ENCODE measurements around the gene STX12.
A peak's percentile ranks its signal among the peaks of the same experiment; 100 is the strongest.
"Not testable (repeated sequence)": the region's sequence is repeated elsewhere in the genome, so short reads cannot be mapped to it uniquely, and the experiment has no call there.

The STX12 gene

DNA sequence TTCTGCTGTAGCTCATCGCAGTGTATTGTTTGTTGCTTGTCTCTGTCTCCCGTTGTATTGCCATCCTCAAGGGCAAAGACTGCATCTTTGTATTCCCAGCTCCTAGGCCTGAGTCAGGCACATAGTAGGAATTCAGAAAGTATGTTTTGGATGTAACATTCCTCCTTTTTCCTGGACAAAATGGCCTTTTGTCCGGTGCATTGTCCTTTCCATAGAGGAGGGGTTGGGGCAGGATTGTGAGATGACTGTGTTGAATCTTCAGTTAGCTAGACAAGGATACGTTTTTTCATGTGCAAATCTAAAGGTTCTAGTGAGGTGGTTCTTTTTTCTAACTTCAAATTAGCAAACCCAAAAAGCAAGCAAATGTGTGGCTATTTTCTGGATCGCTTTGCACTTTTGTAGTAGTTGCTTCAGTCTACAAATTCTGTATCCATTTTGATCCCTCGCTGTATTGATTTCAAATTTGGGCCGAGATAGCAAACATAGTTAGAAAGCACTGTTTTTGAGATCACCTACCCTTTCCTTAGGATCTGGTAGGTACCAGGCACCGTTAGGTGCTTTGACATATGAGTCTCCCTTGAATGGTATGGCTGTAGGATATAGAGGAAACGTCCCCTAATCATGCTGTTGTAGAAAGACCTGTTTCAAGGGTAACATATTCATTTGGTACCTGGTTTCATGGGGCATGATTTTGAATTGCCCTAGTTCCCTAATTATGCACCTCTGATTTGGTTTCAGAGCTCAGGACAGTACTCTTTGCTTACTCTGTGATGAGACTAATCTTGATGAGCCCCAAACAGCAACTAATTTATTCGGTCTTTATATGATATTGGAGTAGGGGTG lies 58.8 kb downstream of the STX12 start:
- DNase-seq, result no peak

DNA sequence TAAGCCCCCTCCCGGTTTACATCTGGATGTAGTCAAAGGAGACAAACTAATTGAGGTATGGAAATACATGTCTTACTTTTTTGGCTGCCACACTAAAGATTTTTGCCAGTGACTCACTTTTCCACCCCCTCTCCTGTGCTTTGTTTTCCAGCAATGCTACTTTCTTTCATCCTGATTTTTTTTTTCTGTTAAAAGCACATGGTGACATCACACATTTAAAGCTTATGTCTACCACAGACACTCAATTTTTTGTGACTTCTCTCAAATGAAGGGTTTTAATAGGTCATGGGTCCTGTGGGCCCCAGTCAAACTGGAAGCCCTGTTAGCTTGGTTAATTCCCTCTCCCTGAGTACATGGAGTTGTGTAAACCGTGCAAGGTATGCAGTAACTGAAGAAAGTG lies 59.7 kb downstream of the STX12 start:
- peak; percentile 67 for DNase-seq

DNA sequence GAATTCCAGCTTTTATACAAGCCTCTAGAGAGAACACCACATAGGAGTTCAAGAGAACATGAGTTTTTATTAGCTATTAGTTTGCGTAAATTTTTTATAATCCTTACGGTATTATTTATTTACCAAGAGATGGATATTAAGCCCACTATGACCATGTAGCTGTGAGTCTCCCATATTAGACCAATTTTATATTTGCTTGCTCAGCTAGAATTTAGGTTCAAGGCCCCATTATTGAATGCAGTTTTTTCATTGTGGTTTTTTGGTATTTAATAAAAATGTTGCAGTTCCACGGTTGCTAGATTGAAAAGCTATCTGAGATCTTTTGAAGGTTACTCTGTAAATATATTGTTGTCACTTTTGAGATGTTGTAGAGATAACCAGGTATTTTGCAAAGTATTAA lies 60.5 kb downstream of the STX12 start:
- no peak for DNase-seq

DNA sequence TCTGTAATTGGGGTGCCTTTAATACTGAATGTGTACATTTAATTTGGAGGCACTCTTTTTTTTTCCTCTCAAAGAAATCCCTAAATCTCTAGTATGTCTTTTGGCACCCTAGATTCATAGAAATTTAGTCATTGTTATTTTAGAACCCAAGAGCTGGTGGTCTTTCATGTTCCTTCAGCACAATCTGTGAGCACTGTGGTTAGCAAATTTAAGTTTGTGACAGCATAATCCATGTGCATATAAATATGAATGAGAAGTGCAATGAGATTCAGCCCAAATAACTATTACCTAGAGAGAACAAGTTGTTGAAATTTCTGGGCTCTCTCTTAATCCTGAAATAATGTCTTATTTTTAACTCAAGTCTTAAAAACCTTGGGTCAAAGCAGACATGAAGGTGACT lies 62.0 kb downstream of the STX12 start:
- DNase-seq, result no peak

DNA sequence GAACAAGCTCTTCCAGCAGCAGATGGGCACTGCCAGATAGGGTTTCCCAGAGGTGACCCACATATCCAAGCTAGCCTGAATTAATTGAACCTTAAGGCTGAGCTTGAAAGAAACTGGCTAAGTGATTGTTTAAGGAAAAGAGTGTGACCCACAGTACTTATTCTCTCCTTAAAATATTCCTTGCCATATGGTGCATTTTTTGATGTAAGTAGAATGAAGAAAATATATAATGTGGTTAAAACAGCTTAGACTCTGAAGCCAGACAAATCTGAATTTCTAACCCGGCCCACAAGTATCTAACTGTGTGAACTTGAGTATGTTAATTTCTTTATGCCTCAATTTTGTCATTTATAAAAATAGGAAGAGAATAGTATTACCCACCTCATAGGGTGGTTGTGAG lies 62.5 kb downstream of the STX12 start:
- no peak for DNase-seq

DNA sequence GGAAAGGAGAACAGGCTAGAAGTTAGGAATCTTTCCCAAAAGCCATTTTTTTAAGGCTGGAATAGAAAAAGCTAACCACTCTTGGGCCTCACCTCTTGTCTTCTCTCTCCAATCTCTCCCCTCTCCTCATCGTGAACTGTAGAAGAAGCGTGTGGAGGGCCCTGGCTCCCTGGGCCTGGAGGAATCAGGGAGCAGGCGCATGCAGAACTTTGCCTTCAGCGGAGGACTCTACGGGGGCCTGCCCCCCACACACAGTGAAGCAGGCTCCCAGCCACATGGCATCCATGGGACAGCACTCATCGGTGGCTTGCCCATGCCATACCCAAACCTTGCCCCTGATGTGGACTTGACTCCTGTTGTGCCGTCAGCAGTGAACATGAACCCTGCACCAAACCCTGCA lies 76.9 kb downstream of the STX12 start:
- DNase-seq, result no peak

DNA sequence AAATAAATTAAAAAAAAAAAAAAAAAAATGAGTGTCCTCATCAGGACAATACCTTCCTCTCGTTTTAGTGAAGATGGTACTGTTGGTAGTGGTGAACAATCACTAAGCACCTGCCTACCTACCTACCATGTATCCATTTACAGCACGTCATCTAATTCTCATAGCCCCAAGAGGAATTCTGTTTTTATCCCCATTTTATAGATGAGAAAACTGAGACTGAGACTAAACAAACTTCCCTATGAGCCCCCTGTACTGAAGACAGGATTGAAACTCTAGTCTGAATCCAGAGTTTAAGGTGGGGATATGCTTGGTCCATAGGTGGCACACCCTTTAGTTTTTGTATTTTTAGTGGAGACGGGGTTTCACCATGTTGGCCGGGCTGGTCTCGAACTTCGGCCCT lies 82.1 kb downstream of the STX12 start:
- DNase-seq, result no peak

DNA sequence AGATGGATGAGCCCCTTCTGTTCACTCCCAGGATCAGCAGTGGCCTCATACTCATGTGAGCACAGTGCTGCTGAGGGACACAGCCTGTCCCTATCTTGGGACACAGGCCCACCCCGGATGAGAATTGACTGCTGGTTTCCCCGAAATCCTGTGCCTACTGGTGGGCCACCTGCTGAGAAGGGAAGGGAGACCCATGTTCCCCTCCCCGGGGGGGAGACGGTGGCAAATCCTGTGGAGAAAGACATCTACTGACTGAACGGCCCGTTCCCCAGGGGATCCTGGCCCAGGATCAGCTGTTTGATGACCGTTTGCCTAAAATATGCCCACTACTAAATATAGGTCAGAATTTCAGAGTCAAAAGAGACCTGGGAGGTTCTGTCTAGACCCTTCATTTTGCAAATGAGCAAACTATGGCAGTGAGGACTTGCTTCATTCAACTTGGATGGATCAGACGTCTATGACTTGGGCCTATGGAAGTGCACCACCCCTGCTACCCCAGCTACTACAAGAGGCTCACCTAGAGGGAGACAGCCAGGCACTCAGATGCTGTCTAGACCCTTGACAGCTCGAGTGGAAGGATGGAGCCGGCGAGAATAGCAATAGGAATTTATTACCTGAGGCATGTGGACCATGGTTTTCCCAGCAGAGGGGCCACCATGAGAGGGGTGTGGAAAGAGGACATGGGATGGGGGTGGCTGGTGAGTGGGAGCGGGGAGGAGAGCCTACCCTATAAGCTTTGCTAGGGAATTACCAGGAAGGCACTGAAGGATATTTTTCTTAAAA lies 83.7 kb downstream of the STX12 start:
- no peak for DNase-seq

DNA sequence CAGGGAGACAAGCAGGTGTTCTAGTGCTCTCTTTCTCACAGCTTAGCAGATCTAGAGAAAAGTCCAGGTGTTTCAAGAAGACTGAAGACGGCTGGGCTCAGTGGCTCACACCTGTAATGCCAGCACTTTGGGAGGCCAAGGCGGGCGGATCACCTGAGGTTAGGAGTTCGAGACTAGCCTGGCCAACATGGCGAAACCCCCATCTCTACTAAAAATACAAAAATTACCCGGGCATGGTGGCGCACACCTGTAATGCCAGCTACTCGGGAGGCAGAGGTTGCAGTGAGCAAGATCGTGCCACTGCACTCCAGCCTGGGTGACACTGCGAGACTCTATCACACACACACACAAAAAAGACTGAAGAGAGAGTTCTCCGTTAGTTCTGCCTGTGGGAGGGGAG lies 84.5 kb downstream of the STX12 start:
- not testable (repeated sequence) for DNase-seq

DNA sequence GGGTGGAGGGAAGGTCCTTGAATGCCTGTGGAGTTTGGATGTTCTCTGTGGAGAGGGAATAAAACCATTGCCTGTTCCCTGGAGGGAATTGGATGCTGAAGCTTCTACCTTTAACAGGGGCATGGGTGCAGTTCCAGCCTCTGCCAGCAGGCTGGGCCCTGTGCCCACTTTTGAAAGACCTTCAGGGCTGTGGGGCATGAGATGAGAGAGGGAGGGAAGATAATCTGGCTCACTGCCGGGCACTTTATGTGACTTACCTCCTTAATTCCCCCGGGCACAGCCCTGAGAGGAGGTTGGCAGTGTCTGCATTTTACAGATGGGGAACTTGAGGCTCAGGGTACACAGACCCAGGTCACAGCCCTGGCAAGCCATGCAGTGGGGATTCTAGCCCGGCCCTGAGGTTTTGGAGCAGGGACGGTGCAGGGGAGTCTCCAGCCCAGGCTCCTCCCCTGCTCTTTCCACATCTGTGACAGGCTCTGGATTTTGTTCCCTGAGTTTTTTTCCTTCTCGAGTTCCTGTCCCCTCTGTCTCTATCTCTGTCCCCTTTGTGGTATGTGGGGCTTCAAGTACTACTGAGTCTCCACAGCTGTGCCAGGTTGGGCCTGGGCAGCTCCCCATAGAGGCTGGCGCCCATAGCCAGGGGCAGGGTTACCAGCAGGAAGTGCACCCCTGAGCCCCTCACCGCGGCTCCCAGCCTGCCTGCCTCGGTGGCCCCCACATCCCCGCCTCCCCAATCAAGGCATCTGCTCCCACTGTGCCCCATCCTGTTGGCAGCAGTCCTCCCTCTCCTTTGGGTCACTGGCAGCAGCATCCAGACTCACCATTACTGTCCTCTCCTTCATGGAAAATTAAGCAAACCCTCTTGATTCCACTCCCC lies 85.3 kb downstream of the STX12 start:
- peak; percentile 81 for DNase-seq

DNA sequence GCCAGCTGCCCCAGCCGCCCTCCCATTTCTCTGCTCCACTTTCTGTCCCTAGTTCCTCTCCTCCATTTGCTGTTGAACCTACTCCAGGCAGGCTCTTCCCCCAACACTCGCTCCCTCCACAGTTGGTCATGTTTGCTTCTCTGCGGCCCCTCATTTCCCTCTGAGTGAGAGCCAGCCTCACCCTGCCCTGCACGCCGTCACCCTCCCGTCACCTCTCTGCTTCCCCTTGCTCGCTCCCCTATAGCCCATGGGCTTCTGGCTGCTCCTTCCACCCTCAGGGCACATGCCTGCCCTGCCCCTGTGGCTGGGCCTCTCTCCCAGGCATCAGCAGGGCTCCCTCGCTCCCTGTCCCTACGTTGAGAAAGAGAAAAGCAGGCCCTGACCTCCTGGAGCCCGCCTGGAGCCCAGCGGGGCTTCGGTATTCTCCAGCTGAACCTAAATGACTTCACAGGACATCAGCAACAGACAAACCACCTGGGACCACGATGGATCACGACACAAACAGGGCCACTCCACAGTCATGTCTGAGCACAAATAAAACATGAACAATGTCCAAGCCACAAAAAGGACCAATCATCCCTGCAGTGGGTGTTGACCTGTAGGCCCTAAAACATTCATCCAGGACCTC lies 86.0 kb downstream of the STX12 start:
- DNase-seq, result no peak

DNA sequence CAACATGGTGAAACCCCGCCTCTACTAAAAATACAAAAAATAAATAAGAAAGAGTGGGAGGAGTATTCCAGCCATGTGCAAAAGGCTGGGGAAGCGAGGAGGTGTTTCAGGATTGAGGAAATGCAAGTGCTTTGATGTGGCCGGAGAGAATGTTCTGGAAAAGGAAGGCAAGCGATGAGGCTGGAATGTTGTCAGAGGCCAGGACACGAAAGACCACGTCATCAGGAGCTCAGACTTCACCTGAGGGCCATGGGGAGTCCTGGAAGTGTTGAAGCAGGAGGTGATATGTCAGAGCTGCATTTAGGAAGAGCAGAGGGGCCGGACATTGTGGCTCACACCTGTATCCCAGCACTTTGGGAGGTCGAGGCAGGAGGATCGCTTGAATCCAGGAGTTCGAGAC lies 88.4 kb downstream of the STX12 start:
- no peak for DNase-seq

DNA sequence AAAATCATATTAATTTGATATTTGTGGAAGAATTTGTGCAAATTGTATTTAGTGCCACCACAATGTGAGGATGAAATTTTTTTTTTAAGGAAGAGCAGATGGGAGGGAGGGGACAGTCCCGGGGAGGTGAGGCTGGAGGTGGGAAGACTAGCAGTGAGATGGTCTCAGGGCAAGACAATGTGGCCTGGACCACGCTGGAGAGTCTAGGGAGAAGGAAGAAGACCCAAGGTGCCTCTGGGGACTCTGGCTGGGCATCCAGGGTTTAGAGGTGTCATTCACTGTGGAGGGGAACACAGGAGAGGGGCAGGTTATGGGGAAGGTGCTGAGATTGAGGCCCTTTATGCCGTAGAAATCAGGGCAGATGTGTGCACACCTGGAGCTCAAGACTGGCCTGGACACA lies 89.0 kb downstream of the STX12 start:
- no peak for DNase-seq

DNA sequence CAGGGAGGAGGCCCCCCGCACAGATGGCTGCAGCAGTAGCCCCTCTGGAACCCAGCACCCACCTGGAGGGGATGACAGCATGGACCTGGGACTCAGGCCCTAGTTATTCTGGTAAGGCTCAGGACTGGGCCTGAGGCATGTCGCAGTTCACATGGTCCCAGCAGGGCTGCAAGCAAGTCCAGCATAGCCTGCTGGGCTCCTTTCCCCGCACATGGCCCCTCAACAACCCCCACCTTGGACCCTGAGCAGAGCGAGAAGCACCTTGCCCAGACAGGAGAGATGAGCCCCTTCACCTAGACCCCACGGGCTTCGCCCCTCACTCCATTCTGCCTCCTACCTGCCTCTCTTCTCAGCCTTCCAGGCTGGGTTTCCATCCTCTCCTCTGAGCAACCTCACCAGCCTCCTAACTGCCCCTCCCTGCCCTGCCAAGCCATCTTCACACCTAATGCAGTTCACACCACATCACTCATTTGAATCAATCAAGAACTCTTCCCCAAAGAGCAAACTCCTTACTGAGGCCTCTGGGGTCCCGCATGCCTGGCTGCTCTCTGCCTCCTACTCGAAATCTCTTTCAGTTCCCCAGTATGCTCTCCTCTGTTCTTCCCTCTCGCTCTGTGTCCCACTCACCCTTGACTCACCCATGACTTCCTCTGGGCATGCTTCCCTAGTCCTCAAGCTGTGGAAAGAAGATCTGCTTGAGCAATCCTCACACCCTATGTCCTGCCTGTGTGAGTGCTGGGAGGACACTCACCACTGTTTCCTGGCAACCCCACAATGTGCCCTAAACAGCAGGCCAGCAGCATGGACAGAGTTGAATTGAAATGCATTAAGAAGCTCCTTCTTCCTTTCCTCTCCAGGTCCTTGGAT lies 89.9 kb downstream of the STX12 start:
- peak; percentile 91 for DNase-seq

DNA sequence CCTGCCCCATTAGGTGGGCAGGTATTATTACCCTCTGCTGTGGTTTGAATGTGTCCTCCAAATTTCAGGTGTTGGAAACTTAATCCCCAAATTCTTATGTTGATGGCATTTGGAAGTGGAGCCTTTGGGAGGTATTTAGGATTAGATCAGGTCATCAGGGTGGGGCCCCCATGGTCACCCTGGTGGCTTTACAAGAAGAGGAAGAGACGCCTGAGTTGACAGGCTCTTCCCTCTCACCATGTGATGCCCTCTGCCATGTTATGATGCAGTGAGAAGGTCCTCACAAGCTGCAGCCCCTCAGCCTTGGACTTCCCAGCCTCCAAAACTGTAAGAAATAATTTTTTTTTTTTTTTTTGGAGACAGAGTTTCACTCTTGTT lies 90.5 kb downstream of the STX12 start:
- no peak for DNase-seq

DNA sequence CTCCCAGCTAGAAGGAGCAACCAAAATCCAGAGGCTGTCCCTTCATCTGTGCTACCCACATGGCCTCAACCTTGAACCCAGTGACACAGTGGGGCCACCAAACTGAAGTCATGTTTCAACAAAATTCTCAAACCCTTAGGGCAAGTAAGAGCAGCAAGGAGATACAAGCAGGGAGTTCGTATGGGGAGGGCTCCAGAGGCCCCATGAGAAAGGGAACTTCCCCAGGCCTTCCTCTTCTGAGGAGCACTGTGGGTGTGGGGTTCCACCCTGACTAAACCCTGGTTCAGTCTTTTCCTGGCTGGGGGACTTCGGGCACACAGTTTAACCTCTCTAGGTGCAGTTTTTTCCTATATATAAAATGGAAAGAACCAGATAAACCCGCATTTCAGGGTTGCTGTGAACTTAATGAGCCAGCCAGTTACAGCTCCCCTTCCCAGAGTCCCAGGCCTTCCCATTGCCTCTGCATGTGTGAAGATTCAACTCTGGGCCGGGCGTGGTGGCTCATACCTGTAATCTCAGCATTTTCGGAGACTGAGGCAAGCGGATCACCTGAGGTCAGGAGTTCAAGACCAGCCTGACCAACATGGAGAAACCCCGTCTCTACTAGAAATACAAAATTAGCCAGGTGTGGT lies 91.4 kb downstream of the STX12 start:
- no peak for DNase-seq

DNA sequence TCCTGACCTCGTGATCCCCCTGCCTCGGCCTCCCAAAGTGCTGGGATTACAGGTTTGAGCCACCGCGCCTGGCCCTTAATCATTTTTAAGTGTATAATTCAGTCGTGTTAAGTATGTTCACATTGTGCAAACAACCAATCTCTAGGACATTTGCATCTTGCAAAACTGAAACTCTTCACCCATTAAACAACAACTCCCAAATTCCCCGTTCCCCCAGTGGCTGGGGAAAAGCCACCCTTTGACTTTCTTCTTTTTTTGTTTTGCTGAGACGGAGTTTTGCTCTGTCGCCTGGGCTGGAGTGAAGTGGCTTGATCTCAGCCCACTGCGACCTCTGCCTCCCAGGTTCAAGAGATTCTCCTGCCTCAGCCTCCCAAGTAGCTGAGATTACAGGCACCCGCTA lies 92.8 kb downstream of the STX12 start:
- DNase-seq, result no peak

DNA sequence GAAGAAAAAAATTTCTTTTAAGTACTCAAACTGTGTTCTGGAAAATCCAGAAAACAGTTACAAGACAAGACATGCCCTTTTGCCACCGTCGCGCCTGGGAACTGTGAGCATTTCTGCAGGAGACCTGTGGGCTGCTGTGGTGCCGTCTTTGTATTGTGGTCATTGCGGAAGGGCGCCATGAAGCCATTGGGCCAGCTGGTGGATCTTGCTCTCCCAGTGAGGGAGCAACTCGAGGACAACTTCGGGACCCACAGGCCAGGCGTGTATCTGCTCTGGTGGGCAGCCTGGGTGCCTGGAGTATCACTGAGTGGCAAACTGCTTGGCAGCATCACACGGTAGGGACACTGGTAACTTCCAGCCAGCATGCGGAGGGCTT lies 95.5 kb downstream of the STX12 start:
- no peak for DNase-seq

DNA sequence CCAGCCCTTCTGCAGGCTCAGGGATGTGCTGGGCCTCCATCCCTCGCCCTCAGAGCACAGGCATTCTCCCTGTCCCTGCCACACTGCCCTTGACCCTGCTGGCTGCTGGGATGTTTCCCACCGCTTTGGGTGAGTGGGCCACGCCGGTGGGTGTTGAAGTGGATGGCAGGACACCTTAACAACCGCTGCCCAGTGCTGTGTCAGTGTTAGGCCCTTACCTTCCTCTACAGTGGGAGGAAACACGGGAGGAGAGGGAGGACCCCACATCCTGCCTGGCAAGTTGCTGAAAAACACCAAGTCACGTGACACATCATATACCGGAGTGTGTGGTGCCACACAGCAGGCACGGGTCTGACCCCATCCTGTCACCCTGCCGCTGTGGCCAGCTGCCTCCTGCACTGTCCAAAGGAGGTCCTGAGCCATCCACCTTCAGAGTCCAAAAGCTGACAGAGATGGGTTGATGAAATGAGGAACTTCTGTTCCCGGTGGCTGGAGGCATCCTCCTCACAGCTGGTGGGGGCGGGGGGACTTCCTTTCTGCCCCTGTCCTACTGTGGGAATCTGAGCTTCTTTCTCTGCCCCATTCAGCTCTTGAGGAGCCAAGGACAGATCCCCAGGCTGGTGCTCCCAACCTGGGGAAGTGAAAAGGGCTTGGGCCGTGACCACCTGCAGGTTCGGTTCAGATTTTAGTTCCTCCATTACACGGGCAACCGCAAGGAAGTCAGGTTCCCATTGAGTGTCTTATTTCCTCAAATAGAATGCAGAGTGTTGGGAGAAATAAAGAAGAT lies 96.1 kb downstream of the STX12 start:
- DNase-seq, result no peak

DNA sequence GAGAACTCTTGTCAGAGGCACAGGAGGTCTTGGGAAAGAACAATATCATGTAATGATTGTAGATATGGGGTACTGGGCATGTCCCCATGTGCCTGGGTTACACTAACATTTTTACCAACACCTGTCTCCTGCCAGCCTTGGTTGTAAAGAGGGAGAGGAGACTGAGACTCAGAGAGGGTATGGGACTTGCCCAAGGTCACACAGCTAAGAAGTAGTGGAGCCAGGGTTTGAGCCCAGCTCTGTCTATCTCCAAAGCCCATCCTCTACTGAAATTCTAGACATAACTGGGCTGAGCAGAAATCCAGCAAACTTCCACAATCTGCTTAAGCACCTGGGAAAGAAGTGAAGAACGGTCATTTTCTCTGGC lies 96.7 kb downstream of the STX12 start:
- no peak for DNase-seq

DNA sequence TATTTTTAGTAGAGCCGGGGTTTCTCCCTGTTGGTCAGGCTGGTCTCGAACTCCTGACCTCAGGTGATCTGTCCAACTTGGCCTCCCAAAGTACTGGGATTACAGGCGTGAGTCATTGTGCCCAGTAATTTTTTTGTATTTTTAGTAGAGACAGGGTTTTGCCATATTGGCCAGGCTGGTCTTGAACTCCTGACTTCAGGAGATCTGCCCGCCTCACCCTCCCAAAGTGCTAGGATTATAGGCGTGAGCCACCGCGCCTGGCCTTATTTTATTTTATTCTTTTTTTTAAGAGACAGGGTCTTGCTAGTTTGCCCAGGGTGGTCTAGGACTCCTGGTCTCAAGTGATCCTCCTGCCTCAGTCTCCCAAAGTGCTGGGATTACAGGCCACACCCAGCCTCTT lies 98.1 kb downstream of the STX12 start:
- DNase-seq, result not testable (repeated sequence)
